Cardiac septum (tissue), 1 donor: Measurements from ENCODE around the gene NXF2B. TPM values are rescaled to one million over a fixed set of nuclear protein-coding genes. Genes with fewer than 3 reads are reported as not detected.
"Not testable (repeated sequence)": the region's sequence is repeated elsewhere in the genome, so short reads cannot be mapped to it uniquely, and the experiment has no call there.

ENCODE experiments used
- DNase-seq: peaks from one replicate; pipeline ENCODE4 v3.0.0-alpha.2; 2020; ENCODE audit warnings: low spot score
- intact Hi-C: fragments of 100-400 bp; cut with DNase I; formaldehyde crosslinking; loops from one replicate; pipeline ENCODE4 v1.14.0; 2022
- long read RNA-seq: library from polyadenylated mRNA; unstranded; transcript quantifications from one replicate; pipeline ENCODE4 v2.0.0, GENCODE V29; 2021
- total RNA-seq: library from RNA; stranded (reverse); fragmentation: NEBNext Ultra II Directional; extraction: Animal tissue kit (Norgen Biotek cat#: 25700); gene quantifications from one replicate; pipeline ENCODE4 v1.2.1, GENCODE V29; 2021
- donor health status: DM: no; HTN: no; CAD: no.

NXF2B gene
- not detected for total RNA-seq
- long read RNA-seq, result 0 reads

GRCh38 chrX:102439908-102440307, at the start of gene NXF2B:
Gene NXF2B (minus strand): TSS chrX:102440008. CDS start chrX:102380036, 59,972 bp downstream.
- DNase-seq, intact Hi-C loops: not testable (repeated sequence)

GRCh38 chrX:102478765-102479164, 39.0 kb upstream of the NXF2B start:
- DNase-seq, intact Hi-C loops: not testable (repeated sequence)

GRCh38 chrX:102471762-102472220, 32.0 kb upstream of the NXF2B start, which contains the start of gene TCP11X2:
Gene TCP11X2 (minus strand): TSS chrX:102471812.
- DNase-seq, intact Hi-C loops: not testable (repeated sequence)

GRCh38 chrX:102470215-102470614, 30.4 kb upstream of the NXF2B start:
- intact Hi-C loops, DNase-seq: not testable (repeated sequence)

GRCh38 chrX:102458615-102459014, 18.8 kb upstream of the NXF2B start:
- intact Hi-C loops, DNase-seq: not testable (repeated sequence)

- DNase-seq, intact Hi-C loops: not testable (repeated sequence)
Measured at GRCh38 chrX:102414493-102414892, 25.3 kb downstream of the NXF2B start.

GRCh38 chrX:102345916-102346315, 93.9 kb downstream of the NXF2B start:
- peak; percentile 71 for DNase-seq
- intact Hi-C loops, result no loop called here

- intact Hi-C loops, result no loop called here
- DNase-seq, result no peak
Measured at GRCh38 chrX:102341867-102342266, 97.9 kb downstream of the NXF2B start.

GRCh38 chrX:102339312-102340298, 100.2 kb downstream of the NXF2B start:
- intact Hi-C loops, result no loop called here
- peak; percentile 60 for DNase-seq

GRCh38 chrX:102338162-102338561, 101.6 kb downstream of the NXF2B start:
- DNase-seq, result no peak
- intact Hi-C loops, result no loop called here

Other genes with a start within 250 kb of the NXF2B start
- not detected for gene TCP11X1, start 224.7 kb downstream of the NXF2B start, total RNA-seq
- gene NXF2, start 192.8 kb downstream of the NXF2B start, total RNA-seq, result not detected
- gene TCP11X2, start 31.8 kb upstream of the NXF2B start, total RNA-seq, result not detected
- not detected for gene TMSB15A, start 76.7 kb upstream of the NXF2B start, total RNA-seq
- 5.4 TPM for gene ARMCX5, start 159.5 kb upstream of the NXF2B start, total RNA-seq
- 8.2 TPM for gene GPRASP1, start 211.5 kb upstream of the NXF2B start, total RNA-seq